OCI-M1 (cell line): ENCODE data around the gene SEPTIN12.
A peak's percentile ranks its signal among the peaks of the same experiment; 100 is the strongest.

Experiments used
- DNase-seq: peaks from one replicate; lab custom pipeline; 2025; lab: John Stamatoyannopoulos, UW

The SEPTIN12 gene, protein sequence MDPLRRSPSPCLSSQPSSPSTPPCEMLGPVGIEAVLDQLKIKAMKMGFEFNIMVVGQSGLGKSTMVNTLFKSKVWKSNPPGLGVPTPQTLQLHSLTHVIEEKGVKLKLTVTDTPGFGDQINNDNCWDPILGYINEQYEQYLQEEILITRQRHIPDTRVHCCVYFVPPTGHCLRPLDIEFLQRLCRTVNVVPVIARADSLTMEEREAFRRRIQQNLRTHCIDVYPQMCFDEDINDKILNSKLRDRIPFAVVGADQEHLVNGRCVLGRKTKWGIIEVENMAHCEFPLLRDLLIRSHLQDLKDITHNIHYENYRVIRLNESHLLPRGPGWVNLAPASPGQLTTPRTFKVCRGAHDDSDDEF

GRCh38 chr16:4787627-4788482 is at the start of gene SEPTIN12:
Gene SEPTIN12, minus strand, starts transcription at chr16:4788345. Its CDS starts 700 bp downstream, at chr16:4787645.
- DNase-seq = no peak

- DNase-seq = no peak
Measured at GRCh38 chr16:4836727-4837126, 48.6 kb upstream of the SEPTIN12 start.

GRCh38 chr16:4833584-4833983 is 45.4 kb upstream of the SEPTIN12 start:
- no peak for DNase-seq

GRCh38 chr16:4832698-4833343 is 44.7 kb upstream of the SEPTIN12 start:
- DNase-seq = no peak

GRCh38 chr16:4831616-4832015 is 43.5 kb upstream of the SEPTIN12 start:
- DNase-seq = no peak

GRCh38 chr16:4830408-4830807 is 42.3 kb upstream of the SEPTIN12 start:
- DNase-seq = no peak

DNA sequence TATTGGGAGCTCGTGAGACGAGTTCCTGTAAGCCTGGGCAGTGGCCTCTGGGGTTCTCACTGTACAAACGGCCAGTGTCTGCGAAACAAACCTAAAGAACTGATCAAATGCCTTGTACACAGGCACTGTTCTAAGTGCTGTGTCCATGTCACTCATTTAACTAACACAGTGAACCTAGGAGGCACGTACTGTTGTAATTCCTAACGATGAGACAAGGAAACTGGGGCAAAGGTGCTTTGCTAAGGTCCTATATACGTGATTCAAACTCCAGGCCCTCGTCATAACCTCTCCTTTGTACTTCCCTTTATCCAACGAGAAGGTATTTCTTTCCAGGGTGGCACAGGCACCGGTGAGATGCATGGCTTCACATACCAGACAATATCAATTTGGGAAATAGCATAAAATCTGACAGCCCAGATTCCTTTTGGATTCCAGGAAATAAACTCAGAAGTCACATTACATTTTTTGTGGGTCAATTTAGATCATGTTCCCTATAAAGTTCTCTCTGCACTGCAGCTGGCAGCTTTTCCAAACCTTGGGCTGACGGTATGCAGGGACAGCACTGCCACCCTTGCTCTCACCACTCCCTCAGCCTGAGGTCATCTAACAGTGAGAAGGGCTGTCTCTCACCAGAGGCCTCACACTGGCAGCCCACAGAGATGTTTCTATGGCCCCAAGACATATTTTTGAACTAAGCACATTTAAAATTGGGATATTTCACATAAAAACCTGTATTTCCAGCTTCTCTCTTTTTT is 40.6 kb upstream of the SEPTIN12 start:
- DNase-seq = no peak

DNA sequence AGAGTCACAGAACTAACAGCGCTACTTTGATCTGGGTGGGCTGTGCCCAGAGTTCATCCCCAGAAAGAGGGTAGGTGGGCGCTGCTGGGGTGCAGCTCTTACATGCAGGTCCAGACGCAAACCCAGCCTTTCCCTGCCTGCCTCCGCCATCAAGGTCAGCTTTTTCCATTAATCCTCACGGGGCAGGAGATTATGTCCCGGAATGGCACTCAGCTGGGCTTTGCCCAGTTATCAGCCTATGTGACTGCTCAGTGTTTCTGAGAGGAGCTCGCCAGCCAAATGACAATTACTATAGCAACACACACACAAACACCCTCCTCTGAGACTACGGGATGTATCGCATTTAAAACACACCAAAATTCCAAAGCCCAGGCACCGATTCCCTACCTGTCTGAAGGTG is 38.8 kb upstream of the SEPTIN12 start:
- DNase-seq = no peak

DNA sequence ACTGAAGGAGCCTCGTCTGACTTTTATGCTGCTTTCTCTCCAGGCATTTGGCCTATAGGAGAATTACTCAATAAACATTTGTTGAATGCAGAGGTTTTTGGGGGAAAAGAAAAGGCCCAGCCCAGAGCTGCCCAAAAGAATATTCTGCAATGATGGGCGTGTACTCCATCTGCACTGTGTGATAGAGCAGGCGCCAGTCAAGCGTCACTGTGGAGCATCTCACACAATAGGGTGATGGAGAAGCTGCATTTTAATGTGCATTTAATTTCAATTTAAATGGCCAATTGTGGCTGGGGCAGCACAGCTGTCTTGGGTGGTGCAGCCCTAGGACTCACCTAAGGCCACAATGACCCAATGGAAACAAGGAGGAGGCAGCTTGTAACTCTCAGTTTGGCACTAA is 38.4 kb upstream of the SEPTIN12 start:
- DNase-seq = no peak

DNA sequence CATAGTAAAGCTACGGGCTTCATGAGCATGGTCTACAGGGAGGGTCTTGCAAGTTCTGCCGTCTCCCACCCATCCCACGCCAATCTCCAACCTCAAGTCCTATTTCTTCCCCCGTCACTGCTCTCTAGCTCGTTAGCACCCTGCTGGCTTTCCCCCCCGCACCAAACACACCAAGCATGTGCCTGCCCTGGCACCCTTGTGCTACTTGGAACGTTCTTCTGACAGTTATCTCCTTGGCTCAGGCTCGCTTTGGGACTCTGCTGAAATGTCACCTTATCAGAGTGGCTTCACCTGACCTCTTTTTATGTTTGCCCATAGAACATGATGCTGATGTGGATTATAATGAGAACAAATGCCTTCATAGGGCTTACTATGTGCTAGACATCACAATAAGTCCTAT is 37.1 kb upstream of the SEPTIN12 start:
- DNase-seq = no peak

DNA sequence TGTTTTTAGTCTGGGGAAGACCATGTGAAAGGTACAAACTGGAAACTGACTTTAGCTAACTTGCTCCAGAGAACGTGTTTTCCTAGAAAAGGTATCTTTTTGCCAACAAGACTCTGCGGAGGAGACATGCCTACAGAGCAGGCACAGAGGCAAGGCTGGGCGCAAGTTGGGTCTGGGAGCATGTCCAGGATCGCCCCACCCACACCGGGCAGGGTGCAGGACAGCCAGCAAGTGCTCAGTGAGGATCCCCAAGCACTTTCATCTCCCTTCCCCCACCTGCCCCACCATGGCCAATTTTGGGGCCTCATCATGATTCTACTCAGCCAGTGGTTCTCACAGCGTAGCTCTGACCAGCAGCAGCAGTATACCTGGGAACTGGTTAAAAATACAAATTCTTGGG is 32.5 kb upstream of the SEPTIN12 start:
- DNase-seq = no peak

DNA sequence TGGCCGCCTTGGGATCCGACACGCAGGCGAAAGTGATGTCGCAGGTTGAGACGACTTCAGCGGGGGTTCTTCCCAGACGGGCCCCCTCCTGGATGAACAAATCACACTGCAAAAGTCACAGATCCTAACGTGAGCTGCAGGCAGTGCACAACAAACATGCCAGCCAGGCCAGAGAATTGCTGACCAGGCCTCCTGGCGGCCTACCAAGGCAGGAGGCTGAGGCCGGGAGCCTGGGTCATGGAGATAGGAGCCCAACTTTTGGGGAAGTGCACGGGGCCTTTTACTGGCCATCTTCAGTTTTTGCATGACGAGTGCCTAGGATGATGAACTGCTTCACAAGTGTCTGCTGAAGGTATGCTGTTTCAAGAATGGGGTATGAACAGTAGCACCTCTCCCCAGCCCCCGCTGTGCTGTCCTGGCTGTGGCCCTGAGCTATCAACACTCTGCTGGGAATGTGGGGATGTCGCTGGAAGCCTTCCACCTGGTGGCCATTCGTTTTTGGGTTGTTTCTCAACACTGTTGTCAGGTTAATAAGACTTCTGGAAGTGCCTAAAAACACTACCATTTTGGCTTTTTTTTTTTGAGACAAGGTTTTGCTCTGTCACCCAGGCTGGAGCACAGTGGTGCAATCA is 26.5 kb upstream of the SEPTIN12 start:
- no peak for DNase-seq

- no peak for DNase-seq
Measured at GRCh38 chr16:4814046-4814445, 25.9 kb upstream of the SEPTIN12 start.

- DNase-seq = no peak
Measured at GRCh38 chr16:4813251-4814003, 25.3 kb upstream of the SEPTIN12 start.

DNA sequence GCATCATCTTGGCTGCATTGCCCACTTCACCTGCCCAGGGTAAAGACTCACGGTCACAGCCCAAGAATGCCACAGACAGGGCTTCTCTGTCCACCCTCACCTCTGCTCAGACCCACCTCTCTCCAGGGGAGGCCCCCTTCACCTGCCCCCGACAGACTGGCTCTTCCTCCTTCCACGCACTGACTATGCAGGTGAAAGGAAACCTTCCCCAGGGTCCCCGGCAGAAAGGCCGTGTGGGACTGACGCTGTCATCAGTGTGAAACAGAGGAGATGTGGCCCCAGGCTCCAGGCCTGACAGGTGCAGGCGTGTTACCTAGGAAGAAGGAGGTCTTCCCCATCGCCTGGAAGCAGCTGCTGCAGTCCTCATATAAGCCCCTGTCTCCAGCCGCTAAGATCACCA is 23.6 kb upstream of the SEPTIN12 start:
- DNase-seq = no peak

GRCh38 chr16:4811242-4811641 is 23.1 kb upstream of the SEPTIN12 start:
- no peak for DNase-seq

DNA sequence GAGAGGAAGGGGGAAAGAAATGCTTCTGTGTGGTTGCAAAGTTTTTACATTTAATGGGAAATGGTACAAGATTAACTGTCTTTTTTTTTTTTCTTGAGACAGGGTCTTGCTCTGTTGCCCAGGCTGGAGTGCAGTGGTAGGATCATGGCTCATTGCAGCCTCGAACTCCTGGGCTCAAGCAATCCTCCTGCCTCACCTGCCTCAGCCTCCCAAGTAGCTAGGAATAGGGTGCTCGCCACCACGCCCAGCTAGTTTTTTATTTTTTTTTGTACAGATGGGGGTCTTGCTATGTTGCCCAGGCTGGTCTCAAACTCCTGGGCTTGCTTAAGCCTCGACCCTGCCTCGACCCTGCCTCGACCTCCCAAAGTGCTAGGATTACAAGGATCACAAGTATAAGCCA is 18.1 kb upstream of the SEPTIN12 start:
- DNase-seq = no peak

DNA sequence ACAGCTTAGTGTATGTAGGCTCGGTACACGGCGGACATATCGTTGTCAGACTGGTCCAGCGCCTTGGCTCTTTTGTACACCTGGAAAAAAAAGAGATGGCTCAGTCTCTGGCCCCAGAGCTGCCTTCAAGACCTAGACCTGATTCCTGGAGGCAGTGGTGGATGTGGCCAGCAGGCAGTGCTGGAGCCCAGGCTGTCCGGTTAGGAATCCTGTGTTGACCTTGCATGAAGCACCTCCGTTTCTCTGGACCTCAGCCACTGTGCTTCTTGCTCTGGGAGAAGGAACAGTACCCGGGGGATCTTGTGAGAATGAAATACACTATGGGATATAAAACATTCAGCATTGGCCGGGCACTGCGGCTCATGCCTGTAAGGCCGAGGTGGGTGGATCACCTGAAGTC is 17.1 kb upstream of the SEPTIN12 start:
- DNase-seq = no peak

DNA sequence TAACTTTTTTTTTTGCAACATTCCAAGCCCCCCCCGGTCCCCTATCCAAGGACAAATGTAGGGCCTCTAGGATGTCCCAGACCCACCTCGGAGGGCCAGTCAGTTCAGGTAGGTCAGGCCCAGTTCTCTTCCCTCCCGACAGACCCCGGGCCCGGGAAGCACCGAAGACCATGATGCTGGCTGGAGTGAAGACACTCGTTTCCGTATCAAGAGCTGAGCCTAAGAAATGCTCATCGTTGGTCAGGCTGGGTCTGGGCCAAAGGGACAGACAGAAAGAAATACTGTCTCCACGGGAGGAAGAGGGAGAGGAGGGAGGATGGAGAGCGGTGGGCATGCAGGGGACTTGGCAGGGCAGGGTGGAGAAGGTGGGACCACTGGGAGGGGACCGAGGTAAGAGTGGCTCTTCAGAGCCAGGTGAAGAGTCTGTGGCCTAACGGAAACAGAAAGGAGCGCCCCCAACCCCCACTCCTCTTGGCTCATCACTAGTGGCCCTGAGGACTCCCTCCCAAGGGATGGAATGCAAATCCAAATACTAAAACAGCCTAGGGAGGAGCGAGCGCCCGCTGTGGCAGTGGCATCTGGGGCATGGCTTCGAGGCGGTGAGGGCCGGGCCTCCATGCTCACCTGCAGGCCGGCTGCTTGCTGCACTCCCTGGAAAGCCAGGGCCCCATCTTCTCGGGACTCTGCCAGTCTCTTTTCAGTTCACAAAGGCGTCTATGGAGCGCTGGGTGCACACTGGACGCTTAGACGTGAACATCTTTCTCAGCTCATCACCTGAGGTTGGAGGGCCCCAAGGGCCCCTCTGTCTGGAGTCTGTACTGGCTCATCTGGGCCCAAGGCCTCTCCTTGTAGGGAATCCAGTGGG is 16.0 kb upstream of the SEPTIN12 start:
- DNase-seq = no peak

- peak; percentile 58 for DNase-seq
Measured at GRCh38 chr16:4803401-4803844, 15.3 kb upstream of the SEPTIN12 start.
